ENCODE data around the gene SS18. TPM values are rescaled to one million over a fixed set of nuclear protein-coding genes. Genes with fewer than 3 reads are reported as not detected.

The SS18 gene
- total and polyA plus RNA-seq, 2 donors (not counting 1 experiment from before 2014, with no cell fraction given): 62.4 to 114 TPM

DNA sequence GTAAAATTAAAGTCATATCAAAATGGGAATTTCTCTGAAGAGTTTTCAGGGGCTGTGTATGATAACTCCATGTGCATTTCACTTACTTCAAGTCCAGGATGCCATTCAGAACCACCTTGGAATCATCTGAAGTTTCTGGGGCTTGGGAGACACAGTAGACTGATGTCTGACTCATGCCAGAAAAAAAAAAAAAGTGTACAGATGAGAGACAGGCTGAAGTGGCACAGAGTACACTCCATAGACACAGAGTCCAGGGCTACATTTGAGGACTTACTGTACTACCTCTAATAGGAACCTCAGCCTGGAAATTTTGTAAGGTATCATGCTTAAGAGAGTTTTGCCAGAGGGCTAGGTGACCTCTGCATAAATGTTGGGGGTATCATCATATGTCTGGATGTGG is 92.0 kb downstream of the SS18 start:
- Histone ChIP-seq H3K4me3 (ENCODE audit: control extremely low read depth in 1 of 5, extremely low read depth in 1 of 5, insufficient read depth in 1 of 5, low read depth in 2 of 5, low read length in 4 of 5) (no peak overlapping the region), H3K4me2 (replicated peaks; ENCODE audit: low read depth, low read length, poor library complexity, severe bottlenecking) (no peak overlapping the region), H3K27me3 (replicated peaks in 1 of 4; ENCODE audit: control extremely low read depth in 1 of 4, control insufficient read depth in 3 of 4, insufficient read depth in 4 of 4, low read length in 3 of 4) (no peaks in the 10 kb centered on the region), H2AFZ (ENCODE audit: insufficient read depth, low read depth, low read length, poor library complexity, severe bottlenecking) (no peak overlapping the region), H3K9ac (ENCODE audit: low read length) (no peak overlapping the region), H3K79me2 (ENCODE audit: control insufficient read depth, insufficient read depth, low read length) (no peaks in the 10 kb centered on the region), H3K9me3 (ENCODE audit: control extremely low read depth in 1 of 3, control insufficient read depth in 2 of 3, insufficient read depth in 1 of 3, low read length in 2 of 3) (peaks cover 0 to 3% (median 0%) of the 10 kb centered on the region in 3 donors), H3K36me3 (replicated peaks in 1 of 2; ENCODE audit: control extremely low read depth in 1 of 2, control insufficient read depth in 1 of 2, extremely low read depth in 1 of 2, insufficient read depth in 2 of 2, low read length in 1 of 2) (no peaks in the 10 kb centered on the region), H4K20me1 (ENCODE audit: control insufficient read depth, insufficient read depth, low read length, poor library complexity, severe bottlenecking) (no peaks in the 10 kb centered on the region), H3K27ac (ENCODE audit: low read length in 2 of 2) (no peak overlapping the region), H3K4me1 (ENCODE audit: control insufficient read depth in 2 of 2, insufficient read depth in 2 of 2, low read length in 2 of 2) (no peaks in the 10 kb centered on the region)
- H3K9me3 Mint-ChIP-seq (ENCODE audit: insufficient read depth): peaks cover 6% of the 10 kb centered on the region
- POLR2A ChIA-PET: no interaction called here
- no peak for DNase-seq
- no peak overlapping the region for H3K27ac Mint-ChIP-seq
- H3K4me1 Mint-ChIP-seq: no peaks in the 10 kb centered on the region
- no peak for ATAC-seq (ENCODE audit: low read depth)
- intact Hi-C loops (cut with micrococcal nuclease): no loop called here
- TF ChIP-seq EZH2 (IDR thresholded peaks at IDR 0.05; ENCODE audit: borderline replicate concordance, insufficient read depth, low read depth, low read length, poor library complexity, severe bottlenecking): no peak
- TF ChIP-seq, protein P1, sequence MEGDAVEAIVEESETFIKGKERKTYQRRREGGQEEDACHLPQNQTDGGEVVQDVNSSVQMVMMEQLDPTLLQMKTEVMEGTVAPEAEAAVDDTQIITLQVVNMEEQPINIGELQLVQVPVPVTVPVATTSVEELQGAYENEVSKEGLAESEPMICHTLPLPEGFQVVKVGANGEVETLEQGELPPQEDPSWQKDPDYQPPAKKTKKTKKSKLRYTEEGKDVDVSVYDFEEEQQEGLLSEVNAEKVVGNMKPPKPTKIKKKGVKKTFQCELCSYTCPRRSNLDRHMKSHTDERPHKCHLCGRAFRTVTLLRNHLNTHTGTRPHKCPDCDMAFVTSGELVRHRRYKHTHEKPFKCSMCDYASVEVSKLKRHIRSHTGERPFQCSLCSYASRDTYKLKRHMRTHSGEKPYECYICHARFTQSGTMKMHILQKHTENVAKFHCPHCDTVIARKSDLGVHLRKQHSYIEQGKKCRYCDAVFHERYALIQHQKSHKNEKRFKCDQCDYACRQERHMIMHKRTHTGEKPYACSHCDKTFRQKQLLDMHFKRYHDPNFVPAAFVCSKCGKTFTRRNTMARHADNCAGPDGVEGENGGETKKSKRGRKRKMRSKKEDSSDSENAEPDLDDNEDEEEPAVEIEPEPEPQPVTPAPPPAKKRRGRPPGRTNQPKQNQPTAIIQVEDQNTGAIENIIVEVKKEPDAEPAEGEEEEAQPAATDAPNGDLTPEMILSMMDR (IDR thresholded peaks at IDR 0.05): no peak
- CTCF ChIA-PET: no interaction called here
- H3K27me3 Mint-ChIP-seq: no peaks in the 10 kb centered on the region
- H3K4me3 Mint-ChIP-seq: no peak overlapping the region

DNA sequence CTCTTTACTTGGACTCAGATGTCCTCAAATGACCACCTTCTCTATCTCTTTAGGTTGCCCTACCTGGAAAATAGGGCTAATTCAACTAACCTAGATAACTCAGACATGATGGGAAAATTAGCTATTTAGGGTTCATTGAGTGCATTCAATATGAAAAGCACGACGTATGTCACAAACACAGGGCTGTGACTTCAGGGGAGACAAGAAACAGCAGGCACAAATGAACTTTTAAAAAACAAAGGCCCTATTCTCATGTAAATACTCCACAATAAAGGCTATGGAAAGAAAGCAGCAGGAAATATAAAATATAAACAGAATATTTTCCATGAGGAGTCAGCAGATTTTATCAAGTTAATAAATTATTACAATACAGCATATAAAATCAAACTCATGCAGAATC is 97.8 kb downstream of the SS18 start:
- WGBS (ENCODE audit: insufficient coverage): no CpG with 5 or more reads among the region's 2 CpGs
- Histone ChIP-seq H3K4me1 (ENCODE audit: control insufficient read depth in 2 of 2, insufficient read depth in 2 of 2, low read length in 2 of 2) (no peaks in the 10 kb centered on the region), H3K9me3 (ENCODE audit: control extremely low read depth in 1 of 3, control insufficient read depth in 2 of 3, insufficient read depth in 1 of 3, low read length in 2 of 3) (peaks cover 0 to 4% (median 0%) of the 10 kb centered on the region in 3 donors), H3K27me3 (replicated peaks in 1 of 4; ENCODE audit: control extremely low read depth in 1 of 4, control insufficient read depth in 3 of 4, insufficient read depth in 4 of 4, low read length in 3 of 4) (no peaks in the 10 kb centered on the region), H3K4me2 (replicated peaks; ENCODE audit: low read depth, low read length, poor library complexity, severe bottlenecking) (no peak overlapping the region), H3K4me3 (ENCODE audit: control extremely low read depth in 1 of 5, extremely low read depth in 1 of 5, insufficient read depth in 1 of 5, low read depth in 2 of 5, low read length in 4 of 5) (no peak overlapping the region), H3K36me3 (replicated peaks in 1 of 2; ENCODE audit: control extremely low read depth in 1 of 2, control insufficient read depth in 1 of 2, extremely low read depth in 1 of 2, insufficient read depth in 2 of 2, low read length in 1 of 2) (no peaks in the 10 kb centered on the region), H3K79me2 (ENCODE audit: control insufficient read depth, insufficient read depth, low read length) (no peaks in the 10 kb centered on the region), H4K20me1 (ENCODE audit: control insufficient read depth, insufficient read depth, low read length, poor library complexity, severe bottlenecking) (no peaks in the 10 kb centered on the region), H2AFZ (ENCODE audit: insufficient read depth, low read depth, low read length, poor library complexity, severe bottlenecking) (no peak overlapping the region), H3K9ac (ENCODE audit: low read length) (no peak overlapping the region), H3K27ac (ENCODE audit: low read length in 2 of 2) (no peak overlapping the region)
- no peak for ATAC-seq (ENCODE audit: low read depth)
- intact Hi-C loops (cut with micrococcal nuclease): no loop called here
- H3K4me1 Mint-ChIP-seq: no peaks in the 10 kb centered on the region
- POLR2A ChIA-PET: no interaction called here
- CTCF ChIA-PET: interaction anchor here (0.6 kb wide), 1 partner anchor 457 kb away, joined by 3 read pairs; no protein-coding TSS in a partner anchor
- no peak overlapping the region for H3K27ac Mint-ChIP-seq
- H3K9me3 Mint-ChIP-seq (ENCODE audit: insufficient read depth): no peaks in the 10 kb centered on the region
- DNase-seq: no peak
- TF ChIP-seq EZH2 (IDR thresholded peaks at IDR 0.05; ENCODE audit: borderline replicate concordance, insufficient read depth, low read depth, low read length, poor library complexity, severe bottlenecking): no peak
- TF ChIP-seq, protein P1 (IDR thresholded peaks at IDR 0.05): no peak
- no peak overlapping the region for H3K4me3 Mint-ChIP-seq
- no peaks in the 10 kb centered on the region for H3K27me3 Mint-ChIP-seq

Data from B cell (primary cell).